Measurements from ENCODE around the gene HASPIN.

The HASPIN gene

GRCh38 chr17:3723556-3724377, at the start of gene HASPIN:
TSS of gene HASPIN (plus strand) at chr17:3723903. CDS start at chr17:3723936, 33 bp downstream.
- DNase-seq, result peak; percentile 94

- no peak for DNase-seq
These were observed 47.8 kb upstream of the HASPIN start for GRCh38 chr17:3675886-3676285.

- DNase-seq, result no peak
These were observed 45.4 kb upstream of the HASPIN start for GRCh38 chr17:3678095-3678820.

GRCh38 chr17:3678821-3679530, 44.7 kb upstream of the HASPIN start:
- DNase-seq, result peak; percentile 54

GRCh38 chr17:3679531-3680126, 44.1 kb upstream of the HASPIN start:
- no peak for DNase-seq

GRCh38 chr17:3681057-3681456, 42.6 kb upstream of the HASPIN start:
- no peak for DNase-seq

GRCh38 chr17:3681565-3681964, 42.1 kb upstream of the HASPIN start:
- DNase-seq, result no peak

- no peak for DNase-seq
These were observed 41.7 kb upstream of the HASPIN start for GRCh38 chr17:3682033-3682432.

GRCh38 chr17:3683054-3683511, 40.6 kb upstream of the HASPIN start:
- DNase-seq, result peak; percentile 33

GRCh38 chr17:3685174-3685573, 38.5 kb upstream of the HASPIN start:
- DNase-seq, result no peak

- no peak for DNase-seq
These were observed 35.6 kb upstream of the HASPIN start for GRCh38 chr17:3688027-3688553.

- no peak for DNase-seq
These were observed 34.8 kb upstream of the HASPIN start for GRCh38 chr17:3688852-3689261.

- no peak for DNase-seq
These were observed 34.2 kb upstream of the HASPIN start for GRCh38 chr17:3689262-3690093.

- DNase-seq, result no peak
These were observed 33.5 kb upstream of the HASPIN start for GRCh38 chr17:3690094-3690715.

- no peak for DNase-seq
These were observed 32.1 kb upstream of the HASPIN start for GRCh38 chr17:3691617-3692067.

- DNase-seq, result no peak
These were observed 31.4 kb upstream of the HASPIN start for GRCh38 chr17:3692346-3692745.

- no peak for DNase-seq
These were observed 30.6 kb upstream of the HASPIN start for GRCh38 chr17:3693141-3693540.

- no peak for DNase-seq
These were observed 29.9 kb upstream of the HASPIN start for GRCh38 chr17:3693829-3694231.

GRCh38 chr17:3695129-3695722, 28.5 kb upstream of the HASPIN start:
- no peak for DNase-seq

GRCh38 chr17:3695723-3696411, 27.8 kb upstream of the HASPIN start, which contains the start of gene P2RX5:
TSS of gene P2RX5 (minus strand) at chr17:3696155. CDS start at chr17:3696005, 150 bp downstream.
- peak; percentile 28 for DNase-seq

Data from inflammatory macrophage treated with lipopolysaccharide for 4 hours (primary cell).